ENCODE results near the gene GRB2.

GRB2 gene

GRCh38 chr17:75326226-75326848 lies 79.1 kb downstream of the GRB2 start:
- peaks cover 30% of the 10 kb centered on the region for H3K36me3 ChIP-seq
- no peak for DNase-seq
- TF ChIP-seq CTCF (IDR thresholded peaks at IDR 0.05; ENCODE audit: low read depth, low read length) = no peak
- no peak overlapping the region for H3K4me3 ChIP-seq (ENCODE audit: low read depth, low read length)
- H3K9me3 ChIP-seq = no peaks in the 10 kb centered on the region
- no peaks in the 10 kb centered on the region for H3K27me3 ChIP-seq
- H3K4me1 ChIP-seq = no peaks in the 10 kb centered on the region; the same call in 1 of the 2 replicates

GRCh38 chr17:75325827-75326225 lies 79.7 kb downstream of the GRB2 start:
- Histone ChIP-seq H3K9me3 (no peaks in the 10 kb centered on the region), H3K36me3 (peaks cover 27% of the 10 kb centered on the region), H3K4me3 (ENCODE audit: low read depth, low read length) (no peak overlapping the region), H3K27me3 (no peaks in the 10 kb centered on the region), H3K4me1 (no peaks in the 10 kb centered on the region; the same call in 1 of the 2 replicates)
- TF ChIP-seq CTCF (IDR thresholded peaks at IDR 0.05; ENCODE audit: low read depth, low read length) = no peak
- DNase-seq = no peak

GRCh38 chr17:75325348-75325747 lies 80.1 kb downstream of the GRB2 start:
- Histone ChIP-seq H3K4me1 (no peaks in the 10 kb centered on the region; the same call in 1 of the 2 replicates), H3K4me3 (ENCODE audit: low read depth, low read length) (no peak overlapping the region), H3K9me3 (no peaks in the 10 kb centered on the region), H3K36me3 (peaks cover 30% of the 10 kb centered on the region), H3K27me3 (no peaks in the 10 kb centered on the region)
- DNase-seq = no peak
- TF ChIP-seq CTCF (IDR thresholded peaks at IDR 0.05; ENCODE audit: low read depth, low read length) = no peak

- Histone ChIP-seq H3K4me3 (ENCODE audit: low read depth, low read length) (no peak overlapping the region), H3K9me3 (no peaks in the 10 kb centered on the region), H3K4me1 (no peaks in the 10 kb centered on the region; the same call in 1 of the 2 replicates), H3K36me3 (peaks cover 33% of the 10 kb centered on the region), H3K27me3 (no peaks in the 10 kb centered on the region)
- no peak for DNase-seq
- TF ChIP-seq CTCF (IDR thresholded peaks at IDR 0.05; ENCODE audit: low read depth, low read length) = no peak
Observed at GRCh38 chr17:75321506-75321905, 84.0 kb downstream of the GRB2 start.

- H3K36me3 ChIP-seq = peaks cover 31% of the 10 kb centered on the region
- H3K4me1 ChIP-seq = no peaks in the 10 kb centered on the region
- no peak for TF ChIP-seq CTCF (IDR thresholded peaks at IDR 0.05; ENCODE audit: low read depth, low read length)
- H3K4me3 ChIP-seq (ENCODE audit: low read depth, low read length) = no peak overlapping the region
- H3K9me3 ChIP-seq = no peaks in the 10 kb centered on the region
- no peaks in the 10 kb centered on the region for H3K27me3 ChIP-seq
- DNase-seq = no peak
Observed at GRCh38 chr17:75319904-75320691, 85.4 kb downstream of the GRB2 start.

Data from BE2C (cell line).